GM21576 (cell line): ENCODE data around the gene ARMH2.

Source experiments
- ATAC-seq: cut with Tn5 transposase; IDR thresholded peaks from one replicate; pipeline ENCODE4 v1.9.1; 2021; ENCODE audit warnings: mild to moderate bottlenecking, moderate library complexity; ENCODE audit not compliant: unreplicated experiment

Gene ARMH2

DNA sequence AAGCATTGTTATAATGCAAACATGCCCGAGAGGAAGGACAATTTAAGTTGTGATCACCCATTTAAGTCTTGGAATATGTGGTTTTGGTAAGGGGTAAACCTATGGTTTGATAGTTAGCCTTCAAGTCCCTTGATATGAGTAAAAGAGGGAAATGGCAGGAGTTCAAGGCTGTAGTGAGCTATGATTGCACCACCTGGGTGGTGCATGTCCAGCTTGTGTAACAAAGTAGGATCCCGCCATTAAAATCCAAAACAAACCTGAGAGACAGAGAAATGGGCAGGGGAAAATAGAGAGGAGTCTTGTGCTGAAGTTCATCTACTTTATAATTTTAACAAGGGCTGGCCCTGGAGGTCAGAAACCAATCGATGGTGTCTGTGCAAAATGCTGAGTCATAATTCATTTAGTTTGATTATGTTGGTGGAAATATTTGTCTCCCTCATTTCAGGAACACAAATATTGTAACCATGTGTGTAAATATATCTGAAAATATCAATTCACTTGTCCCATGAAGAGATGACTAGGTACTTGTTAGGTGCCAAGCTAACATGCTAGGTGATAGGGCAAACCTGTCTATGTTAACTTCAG is 23.2 kb upstream of the ARMH2 start:
- no peak for ATAC-seq

DNA sequence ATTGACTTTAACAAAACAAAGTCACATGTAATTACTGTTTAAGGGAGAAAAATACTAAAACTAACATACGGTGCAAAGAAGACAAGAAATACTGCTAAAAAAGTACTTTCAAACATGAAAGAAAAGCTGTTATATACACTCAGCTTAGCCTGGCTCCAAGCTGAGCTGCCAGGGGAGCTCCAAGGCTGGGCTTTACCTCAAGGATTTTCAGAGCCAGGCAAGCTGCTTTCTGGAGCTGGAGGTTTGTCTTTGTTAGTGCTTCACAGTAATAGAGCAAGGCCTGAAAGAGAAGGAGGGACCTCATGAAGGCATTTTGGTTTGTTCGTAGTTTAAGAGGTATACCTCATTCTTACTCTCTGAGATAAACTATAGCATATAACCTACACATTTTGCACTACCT is 19.6 kb upstream of the ARMH2 start:
- ATAC-seq = no peak

DNA sequence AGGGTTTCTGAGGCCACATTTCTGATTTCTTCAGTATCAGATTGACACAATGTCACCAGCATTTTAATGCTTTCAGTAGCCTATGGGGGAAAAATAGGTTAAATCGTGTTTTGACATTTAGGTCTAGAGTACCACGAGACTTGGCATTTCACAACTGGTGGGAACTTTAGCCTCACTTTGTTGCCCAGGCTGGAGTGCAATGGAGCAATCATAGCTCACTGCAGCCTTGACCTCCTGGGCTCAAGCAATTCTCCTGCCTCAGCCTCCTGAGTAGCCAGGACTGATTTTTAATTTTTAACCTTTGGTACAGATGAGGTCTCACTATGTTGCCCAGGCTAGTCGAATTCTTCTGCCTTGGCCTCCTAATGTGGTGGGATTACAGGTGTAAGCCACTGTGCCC is 11.0 kb upstream of the ARMH2 start:
- ATAC-seq = no peak

DNA sequence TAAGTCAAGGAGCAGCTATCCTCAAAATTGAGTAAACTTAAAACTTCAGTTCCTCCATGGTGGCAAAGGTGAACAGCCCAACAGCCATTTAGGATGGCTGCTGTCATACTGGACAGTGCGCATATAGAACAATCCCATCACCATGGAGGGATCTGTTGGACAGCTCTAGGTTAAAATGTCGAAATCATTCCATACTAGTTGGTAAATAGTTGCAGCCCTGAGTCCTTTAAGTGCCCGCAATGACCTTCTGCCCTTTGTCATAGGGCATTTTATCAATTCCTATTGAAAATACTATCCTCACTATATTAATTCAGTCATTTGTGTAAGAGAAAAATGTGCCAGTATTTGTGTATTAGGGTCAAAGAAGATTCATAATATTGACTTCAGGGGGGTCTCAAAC is 8.9 kb upstream of the ARMH2 start:
- ATAC-seq = no peak

DNA sequence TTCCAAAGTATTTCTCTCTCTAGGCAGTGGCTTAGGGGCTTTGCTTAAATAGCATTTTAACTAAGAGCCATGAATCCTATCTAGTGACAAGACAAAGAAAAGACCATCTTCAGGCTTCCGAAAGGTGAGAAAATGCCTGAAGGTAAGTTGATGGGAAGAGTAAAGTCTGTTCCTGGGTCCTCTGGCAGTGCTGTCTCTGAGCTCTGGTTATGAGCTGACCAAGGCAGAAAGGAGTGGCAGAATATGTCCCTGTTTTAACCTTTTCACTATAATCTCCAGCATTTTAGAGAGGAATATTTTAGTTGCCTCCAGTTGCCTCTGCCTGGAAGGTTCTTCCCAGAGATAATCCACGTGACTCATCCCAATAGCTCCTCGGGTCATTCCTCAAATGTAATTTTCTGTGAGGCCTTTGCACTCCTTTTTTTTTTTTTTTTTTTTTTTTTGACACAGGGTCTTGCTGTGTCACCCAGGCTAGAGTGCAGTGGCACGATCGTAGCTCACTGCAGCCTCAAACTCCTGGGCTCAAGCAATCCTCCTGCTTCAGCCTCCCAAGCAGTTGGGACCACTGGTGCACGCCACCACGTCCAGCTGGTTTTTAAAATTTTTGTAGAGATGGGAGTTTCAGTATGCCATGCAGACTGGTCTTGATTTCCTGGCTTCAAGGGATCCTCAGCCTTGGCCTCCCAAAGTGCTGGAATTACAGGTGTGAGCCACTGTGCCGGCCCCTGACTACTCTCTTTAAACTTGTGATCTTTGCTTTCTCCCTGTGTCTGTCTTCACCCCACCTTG is 3.7 kb upstream of the ARMH2 start:
- ATAC-seq = no peak

DNA sequence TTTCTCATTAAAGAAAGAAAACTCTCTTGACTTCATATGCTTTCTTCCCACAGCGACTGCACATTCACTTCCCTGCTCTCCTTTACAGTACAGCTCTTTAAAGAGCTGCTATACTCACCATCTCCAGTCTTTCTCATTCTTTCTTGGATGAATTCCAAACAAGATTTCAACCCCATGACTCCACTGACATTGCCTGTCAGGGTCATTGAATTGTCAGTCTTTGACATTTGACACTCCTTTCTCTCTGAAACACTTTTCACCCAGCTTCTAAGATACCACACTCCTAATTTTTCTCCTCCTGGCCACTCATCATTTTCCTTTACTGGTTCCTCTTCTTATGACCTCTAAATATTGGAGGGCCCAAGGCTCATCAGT is 811 bp upstream of the ARMH2 start:
- no peak for ATAC-seq

DNA sequence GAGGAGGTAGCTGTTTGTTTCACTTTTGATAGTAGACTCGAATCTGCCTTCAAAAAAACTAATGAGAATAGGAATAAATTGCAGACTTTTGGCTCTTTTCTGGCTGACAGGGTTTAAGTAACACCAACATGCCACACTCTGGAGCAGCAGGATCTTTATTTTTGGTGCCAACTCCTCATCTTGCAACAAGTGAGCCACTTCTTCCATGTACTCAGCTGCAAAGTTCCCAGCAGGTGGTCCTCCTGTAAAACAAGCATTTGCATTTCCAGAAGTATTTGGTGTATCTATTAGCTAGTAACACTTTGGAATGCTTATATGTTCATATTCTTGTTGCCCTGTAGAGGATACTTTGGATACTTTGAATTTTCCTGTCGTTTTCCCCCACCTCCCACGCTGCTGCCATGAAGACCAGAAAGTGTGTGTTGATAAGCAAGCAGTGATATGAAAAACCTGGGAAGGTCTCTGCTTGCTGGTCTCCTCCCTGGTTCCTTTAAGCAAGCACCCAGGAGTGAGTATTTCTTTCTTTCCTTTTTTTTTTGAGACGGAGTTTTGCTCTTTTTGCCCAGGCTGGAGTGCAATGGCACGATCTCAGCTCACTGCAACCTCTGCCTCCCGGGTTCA is 1.0 kb downstream of the ARMH2 start:
- ATAC-seq = no peak

DNA sequence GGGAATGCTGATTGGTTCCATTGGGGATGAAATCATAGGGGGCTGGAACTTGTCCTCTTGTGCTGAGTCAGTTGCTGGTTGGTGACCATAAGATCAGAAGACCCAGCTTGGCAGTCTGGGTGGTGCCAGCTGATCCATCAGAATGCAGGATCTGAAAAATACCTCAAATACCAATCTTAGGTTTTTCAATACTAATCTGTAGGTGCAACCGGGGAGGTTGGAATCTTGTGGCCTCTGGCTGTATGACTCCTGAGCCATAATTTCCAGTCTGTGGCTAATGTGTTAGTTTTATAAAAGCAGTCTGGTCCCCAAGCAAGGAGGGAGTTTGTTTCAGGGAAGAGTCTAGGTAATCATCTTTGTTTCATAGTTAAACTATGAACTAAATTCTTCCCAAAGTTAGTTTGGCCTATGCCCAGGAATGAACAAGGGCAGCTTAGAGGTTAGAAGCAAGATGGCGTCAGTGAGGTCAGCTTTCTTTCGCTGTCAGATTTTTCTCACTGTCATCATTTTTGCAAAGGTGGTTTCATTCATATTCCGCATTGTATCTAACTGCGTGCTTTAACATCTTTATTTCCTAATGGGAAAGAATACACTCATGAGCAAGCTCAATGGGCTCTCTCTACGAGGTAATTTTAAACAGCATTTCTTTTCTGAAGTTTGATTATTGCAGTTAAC is 2.0 kb downstream of the ARMH2 start:
- ATAC-seq = no peak

DNA sequence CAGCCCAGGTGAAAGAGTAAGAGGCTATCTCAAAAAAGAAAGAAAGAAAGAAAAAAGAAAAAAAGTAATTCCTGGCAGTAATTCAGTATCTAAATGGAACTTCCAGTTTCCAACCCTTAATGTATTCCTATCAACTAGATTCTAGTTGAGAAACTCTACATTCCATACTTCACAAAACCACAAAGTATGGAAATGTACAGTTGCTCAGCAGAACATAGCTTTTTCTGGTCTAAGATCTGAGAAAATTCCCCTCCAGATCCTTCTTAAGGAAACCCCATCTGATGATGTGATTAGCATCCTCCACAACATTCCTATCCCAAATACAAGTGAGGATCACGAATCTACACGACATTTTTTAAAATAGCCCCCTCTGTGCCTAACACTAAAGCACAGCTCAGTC is 3.6 kb downstream of the ARMH2 start:
- no peak for ATAC-seq

DNA sequence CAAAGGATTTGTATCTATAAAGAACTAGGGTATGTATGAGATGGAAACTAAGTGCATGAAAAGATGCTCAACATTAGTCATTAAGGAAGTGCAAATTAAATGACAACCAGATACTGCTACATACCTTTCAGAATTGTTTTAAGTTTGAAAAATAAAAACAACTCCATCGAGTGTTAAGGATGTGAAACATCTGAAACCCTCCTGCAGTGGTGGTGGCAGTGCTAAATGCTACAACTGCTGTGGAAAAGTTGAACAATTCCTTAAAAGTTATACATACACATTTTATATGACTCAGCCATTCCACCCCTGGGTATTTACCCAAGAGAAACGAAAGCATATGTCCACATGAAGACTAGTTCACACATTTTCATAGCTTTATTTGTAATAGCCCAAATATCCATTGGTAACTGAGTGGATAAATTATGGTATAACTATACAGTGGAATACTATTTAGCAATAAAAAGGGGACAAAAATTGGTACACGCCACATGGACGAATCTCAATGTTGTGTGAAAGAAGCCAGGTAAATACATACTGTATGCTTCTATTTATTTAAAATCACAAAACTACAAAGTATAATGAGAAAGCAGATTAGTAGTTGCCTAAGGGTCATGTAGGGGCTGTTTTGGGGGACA is 10.6 kb downstream of the ARMH2 start:
- no peak for ATAC-seq

DNA sequence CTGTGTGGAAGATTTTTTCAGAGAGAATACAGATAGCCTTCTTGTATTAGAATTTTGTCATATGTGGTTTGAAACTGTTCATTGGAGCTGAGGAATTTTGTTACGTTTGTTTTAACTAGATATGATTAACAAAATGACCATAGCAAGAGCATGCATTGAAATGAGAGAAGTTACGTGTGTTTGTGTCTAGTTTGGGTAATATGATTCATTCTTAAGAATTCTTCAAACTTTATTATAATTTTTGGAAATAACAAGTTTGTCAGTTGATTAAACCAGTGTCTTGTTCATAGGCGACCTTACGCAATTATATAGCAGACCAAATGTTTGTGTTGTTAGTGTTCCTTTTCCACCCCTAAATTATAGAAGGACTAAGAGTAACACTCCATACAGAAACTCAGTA is 18.5 kb downstream of the ARMH2 start:
- ATAC-seq = no peak

DNA sequence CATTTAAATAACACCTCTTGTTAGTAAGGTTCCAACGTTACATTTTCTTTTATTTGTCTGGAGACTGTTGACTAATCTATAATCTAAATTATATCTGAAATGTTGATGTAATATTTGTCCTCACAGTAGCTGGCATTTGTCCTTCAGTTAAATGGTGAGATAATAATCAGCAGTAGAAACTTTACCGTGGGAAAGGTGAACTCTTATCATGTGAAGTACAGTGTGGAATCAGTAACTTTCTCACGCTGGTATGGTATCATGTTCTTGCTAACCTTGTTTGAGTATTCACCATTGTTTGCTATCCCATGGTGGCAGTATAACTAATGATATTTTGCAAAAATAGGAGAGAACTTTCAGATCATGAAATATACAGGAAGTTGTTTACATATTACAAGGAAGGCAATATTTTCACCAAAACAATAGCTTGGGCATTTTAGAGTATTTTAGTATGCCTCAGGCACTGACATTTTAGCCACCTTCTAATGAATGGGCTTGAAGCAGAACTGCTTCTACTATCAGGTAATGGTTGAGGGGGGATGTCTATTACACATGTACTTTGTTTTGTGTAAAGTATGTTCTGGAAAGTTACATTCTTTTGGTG is 19.2 kb downstream of the ARMH2 start:
- no peak for ATAC-seq

DNA sequence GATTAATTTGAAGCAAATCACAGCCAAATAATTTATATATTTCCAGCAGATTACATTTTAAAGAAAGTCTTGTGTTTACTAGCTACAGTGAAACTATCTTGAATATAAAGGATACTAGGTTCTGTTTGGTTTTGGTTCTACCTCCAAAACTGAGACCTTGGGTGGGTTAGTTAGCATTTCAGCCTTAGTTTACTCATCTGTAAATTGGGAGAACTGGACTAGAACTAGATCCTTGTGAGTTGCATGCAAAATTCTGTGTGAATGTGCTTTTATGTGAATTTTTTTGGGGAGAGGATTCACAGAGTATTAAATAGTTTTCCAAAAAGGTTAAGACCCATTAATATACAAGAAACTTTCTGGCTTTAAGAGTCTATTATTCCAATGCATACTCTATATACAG is 19.8 kb downstream of the ARMH2 start:
- no peak for ATAC-seq

DNA sequence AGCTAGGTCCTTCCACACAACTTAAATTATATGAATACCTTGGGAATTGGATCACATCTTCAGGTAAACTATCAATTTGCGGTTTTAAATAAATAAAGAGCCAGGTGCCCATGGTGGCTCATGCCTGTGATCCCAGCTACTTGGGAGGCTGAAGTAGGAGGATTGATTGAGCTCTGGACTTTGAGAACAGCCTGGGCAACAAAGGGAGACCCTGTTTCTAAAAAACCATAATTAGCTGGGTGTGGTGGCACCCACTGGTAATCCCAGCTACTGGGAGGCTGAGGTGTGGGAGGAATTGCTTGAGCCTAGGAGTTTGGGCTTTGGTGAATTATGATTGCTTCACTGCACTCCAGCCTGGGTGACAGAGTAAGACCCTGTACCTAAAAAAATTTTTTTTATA is 20.6 kb downstream of the ARMH2 start:
- no peak for ATAC-seq

DNA sequence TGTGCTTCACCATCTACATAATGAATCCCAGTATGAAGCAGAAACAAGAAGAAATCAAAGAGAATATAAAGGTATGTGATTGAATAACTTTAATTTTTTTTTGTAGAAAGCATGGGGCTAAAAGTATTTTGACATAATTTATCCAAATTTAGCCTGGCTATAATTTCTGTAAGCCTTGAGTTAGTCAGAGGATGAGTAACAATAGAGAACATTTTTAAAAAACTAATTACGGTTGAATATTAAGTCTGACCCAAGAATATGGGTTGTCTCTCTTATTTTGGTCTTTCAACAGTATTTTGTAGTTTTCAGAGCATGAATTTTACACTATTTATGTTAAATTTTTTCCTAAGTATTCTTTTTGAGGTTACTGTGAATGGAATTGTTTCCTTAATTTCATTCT is 21.5 kb downstream of the ARMH2 start:
- no peak for ATAC-seq

DNA sequence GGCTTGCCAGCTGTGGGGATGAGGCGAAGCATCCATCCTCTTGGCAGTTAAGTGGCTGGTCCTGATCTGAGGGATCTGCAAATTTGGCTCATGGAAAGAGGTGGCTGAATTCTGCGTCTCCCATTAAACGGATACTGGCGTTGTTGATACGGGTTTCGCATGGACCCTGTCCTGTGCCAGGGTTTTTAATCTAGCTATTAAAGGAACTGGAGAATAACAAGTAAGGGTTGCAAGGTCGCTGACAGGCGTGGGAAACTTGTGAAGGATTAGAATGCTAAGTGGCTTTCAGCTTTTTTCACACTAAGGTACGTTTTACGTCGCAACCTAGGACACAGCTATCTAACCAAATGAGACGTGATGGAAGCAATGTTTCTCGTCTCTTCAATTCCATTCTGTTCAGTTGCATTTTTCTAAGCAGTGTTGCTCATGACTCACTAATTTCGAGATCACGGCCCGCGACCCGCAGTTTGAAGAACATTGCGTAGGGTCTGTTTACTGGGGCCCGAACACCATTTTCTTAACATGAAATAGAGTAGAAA is 23.1 kb downstream of the ARMH2 start:
- no peak for ATAC-seq

DNA sequence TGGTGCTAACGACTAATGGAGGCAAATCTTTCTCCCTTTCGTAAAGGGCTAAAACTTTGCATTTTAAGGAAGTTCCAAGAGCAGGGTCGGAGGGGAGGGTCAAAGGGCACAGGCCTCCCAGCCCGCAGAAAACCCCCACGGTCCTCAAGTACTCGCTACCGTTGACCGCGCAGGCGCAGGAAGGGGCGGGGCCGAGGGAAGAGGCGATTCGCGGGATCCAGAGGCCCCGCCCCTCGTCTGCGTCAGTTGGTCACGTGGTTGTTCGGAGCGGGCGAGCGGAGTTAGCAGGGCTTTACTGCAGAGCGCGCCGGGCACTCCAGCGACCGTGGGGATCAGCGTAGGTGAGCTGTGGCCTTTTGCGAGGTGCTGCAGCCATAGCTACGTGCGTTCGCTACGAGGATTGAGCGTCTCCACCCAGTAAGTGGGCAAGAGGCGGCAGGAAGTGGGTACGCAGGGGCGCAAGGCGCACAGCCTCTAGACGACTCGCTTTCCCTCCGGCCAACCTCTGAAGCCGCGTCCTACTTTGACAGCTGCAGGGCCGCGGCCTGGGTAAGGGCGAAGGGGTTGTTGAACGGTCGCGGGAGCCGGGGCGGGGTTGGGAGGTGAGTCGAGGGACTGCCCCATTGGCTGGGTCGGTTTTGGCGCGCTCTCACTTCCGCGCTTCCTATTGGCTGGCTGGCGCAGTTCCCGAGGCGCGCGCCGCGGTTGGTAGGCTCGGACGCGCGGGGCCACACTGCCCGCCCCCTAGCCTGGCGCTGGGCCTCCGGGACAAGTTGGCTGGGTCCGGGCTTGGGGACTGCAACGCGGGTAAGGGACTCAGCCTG is 23.8 kb downstream of the ARMH2 start, which contains the start of gene GMNN:
GMNN (plus strand) TSS at position 242 of the 824 bp plus-strand sequence. CDS start 2,310 bp downstream, outside the sequence.
- peak; percentile 86 for ATAC-seq

DNA sequence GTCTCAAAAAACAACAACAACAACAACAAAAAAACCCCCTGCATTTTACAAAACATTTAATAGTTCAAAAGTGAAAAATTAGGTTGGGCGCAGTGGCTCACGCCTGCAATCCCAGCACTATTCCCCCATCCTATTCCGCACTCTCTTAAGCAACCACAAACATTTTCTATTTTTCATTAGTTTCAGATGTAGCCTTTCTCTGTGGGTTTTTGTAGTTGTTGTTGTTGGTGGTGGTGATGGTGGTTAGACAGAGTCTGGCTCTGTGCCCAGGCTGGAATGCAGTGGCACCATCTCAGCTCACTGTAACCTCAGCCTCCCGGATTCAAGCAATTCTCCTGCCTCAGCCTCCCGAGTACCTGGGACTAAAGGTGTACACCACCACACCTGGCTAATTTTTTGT is 30.4 kb downstream of the ARMH2 start:
- no peak for ATAC-seq

DNA sequence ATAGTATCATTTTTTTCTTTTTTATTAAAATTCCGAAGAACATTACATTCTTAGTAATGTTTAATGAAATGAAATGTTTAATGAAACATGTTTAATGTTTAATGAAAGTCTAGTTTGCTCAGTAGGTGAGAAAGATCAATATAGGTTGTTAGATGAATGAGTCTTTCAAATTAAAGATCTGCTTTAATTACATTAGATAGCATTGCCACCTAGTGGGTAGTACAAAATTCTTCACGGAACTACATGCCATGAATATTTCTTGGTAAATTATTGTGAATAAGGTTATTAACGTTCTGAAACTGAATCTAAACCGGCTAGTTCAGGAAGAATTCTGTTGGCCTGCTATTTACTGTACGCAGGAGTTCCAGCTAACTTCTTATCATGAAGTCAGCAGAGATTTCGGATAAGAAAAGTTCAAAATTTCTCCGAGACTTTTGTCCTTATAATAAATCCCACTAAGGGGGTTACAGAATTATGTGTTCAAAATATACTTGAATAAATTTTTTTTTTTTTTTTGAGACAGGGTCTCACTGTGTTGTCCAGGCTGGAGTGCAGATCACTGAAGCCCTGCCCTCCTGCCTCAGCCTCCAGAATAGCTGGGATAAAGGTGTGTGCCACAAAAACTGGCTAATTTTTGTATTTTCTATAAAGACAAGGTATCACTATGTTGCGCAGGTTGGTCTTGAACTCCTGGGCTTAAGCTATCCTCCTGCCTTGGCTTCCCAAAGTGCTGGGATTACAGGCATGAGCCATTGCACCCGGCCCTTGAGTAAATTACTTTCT is 31.8 kb downstream of the ARMH2 start:
- peak; percentile 63 for ATAC-seq
